NCI-H128 (cell line): ENCODE data around the gene EFCAB11.

Experiments used
- DNase-seq: peaks from one replicate; lab custom pipeline; 2025; ENCODE audit not compliant: unreplicated experiment; lab: John Stamatoyannopoulos, UW

The EFCAB11 gene

DNA sequence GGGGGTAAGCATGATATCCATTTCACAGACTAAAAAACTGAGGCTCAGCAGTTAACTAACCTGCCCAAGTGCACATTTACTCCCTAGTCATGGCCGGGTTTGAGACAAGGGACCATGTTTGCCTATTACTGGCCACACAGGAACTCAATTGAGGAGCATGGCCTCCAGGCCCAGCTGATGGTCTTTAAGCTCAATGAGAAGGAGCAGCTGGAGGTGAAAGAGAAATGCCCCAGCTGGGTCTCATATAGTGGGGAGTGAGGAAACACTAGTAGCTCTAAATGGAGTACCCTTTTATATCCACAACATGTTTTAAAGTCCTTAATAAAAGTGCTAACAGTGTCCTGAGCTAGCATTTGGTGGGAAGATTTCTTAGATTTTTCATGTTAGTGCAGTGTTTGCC is 2.8 kb upstream of the EFCAB11 start:
- DNase-seq: no peak

DNA sequence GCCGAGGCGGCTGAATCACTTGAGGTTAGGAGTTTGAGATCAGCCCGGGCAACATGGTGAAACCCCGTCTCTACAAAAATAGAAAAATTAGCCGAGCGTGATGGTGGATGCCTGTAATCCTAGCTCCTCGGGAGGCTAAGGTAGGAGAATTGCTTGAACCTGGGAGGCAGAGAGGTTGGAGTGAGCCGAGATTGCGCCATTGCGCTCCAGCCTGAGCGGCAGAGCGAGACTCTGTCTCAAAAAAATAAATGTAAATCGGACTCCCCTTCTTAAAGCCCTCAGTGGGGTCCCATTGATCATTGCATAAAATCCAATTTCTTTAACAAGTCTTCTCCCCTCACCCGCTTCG is 2.1 kb upstream of the EFCAB11 start:
- DNase-seq: no peak

DNA sequence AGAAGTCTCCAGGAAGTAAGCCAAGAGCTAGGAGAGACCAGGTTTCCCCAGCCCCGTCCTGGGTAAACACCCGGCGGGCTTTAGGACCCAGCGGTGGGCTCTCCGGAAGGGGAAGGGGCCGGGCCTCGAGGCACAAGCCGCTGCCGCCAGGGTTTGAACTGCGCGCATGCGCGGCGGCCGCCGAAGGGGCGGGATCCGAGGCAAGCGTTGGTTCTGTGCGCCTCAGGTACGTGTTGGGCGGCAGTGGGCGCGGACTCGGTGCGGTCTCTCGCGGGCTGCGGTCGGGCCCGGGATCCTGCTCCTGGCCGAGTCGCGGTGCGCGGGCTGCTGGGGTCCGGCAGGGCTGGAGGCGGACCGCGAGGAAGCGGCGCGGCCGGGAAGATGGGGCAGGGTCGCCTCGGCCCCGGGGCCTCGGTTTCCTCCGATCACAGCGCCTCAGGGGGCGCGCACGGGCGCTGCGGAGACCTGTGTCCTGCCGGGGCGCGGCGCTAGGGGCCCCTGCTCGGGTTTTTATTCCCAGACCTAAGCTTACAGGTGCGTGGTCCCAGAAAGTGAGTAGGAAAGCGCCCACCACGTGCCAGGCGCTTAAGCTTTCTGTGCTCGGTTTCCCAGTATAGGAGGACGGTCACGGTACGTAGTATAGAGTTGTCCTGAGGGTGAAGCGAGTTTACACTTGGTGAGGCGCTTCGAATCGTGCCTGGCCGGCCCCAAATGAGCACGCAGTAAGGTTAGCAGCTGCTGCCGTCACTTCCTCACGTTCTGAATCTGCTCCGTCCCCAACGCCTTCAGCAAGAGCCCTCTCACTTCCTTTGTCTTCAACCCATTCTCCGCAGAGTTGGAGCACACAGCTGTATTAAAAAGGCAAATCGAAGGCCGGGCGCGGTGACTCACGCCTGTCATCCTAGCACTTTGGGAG is 1.5 kb upstream of the EFCAB11 start, which contains the start of gene TDP1:
TSS of gene TDP1 (plus strand) at position 183 of the 916 bp plus-strand sequence. CDS start 7,188 bp downstream, outside the sequence.
- DNase-seq: peak; percentile 93

DNA sequence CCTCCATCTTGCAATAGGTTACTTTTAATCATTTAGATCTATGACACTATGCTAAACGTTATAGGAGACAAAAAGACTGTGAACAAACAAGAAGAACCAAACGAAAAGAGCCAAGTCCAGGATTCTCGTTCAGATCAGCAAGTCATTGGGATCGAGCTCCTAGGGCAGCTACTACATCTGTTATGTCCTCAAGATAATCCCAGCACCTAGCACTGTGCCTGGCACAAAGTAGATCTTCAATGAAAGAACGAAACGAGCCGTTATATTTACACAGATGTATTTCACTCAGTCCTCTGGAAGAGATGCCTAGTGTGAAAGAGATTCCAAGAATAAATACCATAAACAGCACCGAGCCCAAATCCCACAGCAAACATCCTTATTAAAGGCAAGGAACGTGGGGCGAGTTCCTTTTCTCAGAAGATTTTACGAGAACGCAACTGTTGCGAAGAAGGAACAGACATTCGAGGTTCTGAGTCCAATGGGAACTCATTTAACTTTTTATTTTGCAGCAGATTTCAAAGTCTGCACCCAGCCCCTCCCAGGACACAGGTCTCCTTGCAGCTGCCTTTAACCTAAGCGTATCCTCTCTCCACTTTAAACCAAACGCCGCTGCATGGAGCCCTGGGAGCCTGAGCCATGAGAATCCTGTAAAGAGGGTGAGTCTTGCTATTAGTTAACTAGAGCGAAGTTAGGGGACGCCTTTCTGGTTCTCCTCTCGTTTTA is 653 bp upstream of the EFCAB11 start:
- no peak for DNase-seq

DNA sequence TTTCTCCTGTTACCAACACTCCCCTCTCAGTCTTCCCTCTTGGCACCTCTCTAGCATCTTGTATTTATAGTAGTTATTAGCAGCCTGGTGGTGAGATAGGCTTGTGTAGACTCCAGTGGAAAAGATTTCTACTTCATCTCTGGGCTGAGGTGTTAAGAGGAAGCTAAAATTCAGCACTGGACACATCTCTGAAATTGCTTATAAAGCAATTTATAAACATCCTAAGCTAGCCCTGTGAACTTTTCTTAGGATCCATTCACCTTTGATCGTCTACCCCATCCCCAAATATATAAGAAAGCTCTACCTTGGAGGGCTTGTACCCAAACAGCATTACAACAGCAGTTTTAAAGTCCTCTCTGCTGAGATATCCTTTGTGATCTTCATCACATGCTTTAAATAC is 928 bp downstream of the EFCAB11 start:
- no peak for DNase-seq

DNA sequence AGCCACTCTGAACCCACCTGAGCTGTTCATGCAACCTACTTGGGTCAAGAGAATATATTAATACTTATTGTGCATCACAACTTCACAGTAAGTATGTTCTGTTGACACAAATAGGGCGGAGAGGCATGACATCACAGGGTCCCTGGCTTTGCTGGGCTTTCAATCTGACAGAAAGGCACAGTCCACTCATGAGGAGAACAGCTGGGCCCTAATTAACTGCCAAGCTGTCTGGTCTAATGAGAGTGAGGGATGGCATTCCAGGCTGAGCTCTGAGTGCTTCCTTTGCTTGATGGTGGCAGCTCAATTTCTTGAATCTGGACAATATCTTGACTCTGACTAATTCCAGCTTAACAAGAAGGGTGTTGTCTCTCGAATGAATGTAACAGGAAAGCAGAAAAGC is 2.0 kb downstream of the EFCAB11 start:
- DNase-seq: no peak

DNA sequence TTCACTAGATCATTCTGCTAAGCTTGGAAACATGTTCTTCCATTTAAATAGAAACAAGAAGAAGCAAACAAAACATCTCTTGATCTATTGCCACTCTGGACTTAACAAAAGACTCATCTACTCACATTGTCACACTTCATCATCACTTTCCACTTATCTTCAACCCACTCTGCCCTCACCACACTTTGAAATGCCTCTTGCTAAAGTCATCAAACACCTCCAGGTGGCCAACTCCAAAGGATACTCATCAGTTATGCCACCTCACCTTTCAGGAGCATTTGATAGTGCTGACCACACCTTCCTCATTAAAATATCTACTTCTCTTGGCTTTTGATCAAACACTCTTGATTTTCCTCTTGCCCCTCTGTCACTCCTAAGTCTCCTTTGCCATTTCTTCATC is 7.2 kb downstream of the EFCAB11 start:
- no peak for DNase-seq

DNA sequence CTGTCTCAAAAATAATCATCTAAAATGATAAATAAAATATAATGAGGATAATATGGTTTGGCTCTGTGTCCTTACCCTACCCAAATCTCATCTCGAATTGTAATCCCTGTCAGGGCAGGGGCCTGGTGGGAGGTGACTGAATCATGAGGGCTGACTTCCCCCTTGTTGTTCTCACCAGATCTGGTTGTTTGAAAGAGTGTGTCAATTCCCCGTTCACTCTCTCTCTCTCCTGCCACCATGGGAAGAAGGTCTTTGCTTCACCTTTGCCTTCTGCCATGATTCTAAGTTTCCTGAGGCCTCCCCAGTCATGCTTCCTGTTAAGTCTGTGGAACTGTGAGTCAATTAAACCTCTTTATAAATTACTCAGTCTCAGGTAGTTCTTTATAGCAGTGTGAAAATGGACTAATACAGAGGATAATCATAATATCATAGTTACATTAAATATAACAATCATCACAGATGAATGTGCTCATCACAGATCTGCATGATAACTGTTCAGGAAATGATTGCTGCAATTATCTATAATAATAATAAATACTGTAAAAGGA is 12.6 kb downstream of the EFCAB11 start:
- no peak for DNase-seq

DNA sequence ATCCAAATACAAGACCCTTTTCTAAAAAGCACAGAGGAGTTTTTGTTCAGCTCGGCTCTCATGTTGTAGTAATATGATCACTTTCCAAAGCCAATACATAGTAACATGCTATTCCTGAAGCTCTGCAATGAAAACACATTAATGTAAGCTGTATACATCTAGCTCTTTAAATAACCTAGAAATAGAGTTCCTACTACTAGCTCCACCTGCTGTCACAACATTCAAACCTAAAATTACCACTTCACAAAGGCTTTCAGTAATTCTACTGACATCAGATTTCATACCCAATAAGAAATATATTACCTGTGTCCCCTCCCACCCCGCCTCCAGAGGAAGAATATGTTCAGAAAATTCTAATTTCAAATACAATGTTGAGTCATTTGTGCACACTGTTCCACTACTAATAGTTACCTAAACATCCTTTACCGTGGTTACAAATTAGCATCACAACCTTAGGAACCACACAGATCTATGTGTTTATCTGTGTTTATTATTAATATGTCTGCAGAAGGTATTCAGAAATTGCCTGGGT is 17.8 kb downstream of the EFCAB11 start:
- no peak for DNase-seq

DNA sequence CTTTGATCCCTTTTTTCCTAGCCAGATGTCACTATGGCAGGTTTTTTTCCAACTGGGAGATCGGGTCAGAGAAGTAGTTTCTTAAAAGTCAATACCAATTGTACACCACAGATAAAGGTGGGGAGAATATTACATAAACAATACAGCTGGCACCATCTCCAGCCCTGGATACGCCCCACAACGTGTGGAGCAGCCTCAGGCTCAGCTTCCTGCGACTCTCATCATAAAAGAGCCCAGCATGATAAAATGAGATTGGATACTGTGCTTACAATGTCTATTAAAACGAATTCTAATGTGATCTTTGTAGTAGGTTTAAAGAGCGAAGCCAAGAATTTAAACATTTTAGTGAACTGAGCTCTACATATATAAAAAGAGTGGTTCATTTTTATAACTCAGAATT is 21.5 kb downstream of the EFCAB11 start:
- DNase-seq: peak; percentile 26

DNA sequence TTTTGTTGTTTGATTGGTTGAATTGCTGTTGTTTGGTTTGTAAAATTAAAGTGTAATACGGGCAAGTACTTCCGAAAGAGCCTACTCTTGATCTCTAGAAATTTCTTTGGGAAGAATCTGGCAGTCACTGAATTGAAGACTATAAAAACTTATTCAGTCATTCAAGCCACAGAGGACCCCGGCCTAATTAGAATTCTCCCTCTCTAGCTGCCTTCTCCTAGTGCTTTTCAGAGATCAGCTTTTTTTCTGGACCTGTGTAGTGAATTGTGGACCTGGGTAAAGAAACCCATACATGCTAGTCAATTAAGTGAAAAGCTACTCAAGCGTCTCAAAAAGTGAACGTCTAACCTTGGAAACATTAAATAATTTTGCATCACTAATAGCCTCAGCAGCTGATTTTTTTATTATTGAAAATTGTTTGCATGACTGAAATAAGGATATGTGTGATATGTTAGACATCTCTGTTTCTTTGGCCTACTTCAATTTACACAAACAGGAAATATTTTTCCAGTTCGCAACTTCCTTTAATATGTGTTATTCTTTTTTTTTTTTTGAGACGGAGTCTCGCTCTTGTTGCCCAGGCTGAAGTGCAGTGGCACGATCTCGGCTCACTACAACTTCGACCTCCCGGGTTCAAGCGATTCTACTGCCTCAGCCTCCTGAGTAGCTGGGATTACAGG is 27.2 kb downstream of the EFCAB11 start:
- DNase-seq: no peak

DNA sequence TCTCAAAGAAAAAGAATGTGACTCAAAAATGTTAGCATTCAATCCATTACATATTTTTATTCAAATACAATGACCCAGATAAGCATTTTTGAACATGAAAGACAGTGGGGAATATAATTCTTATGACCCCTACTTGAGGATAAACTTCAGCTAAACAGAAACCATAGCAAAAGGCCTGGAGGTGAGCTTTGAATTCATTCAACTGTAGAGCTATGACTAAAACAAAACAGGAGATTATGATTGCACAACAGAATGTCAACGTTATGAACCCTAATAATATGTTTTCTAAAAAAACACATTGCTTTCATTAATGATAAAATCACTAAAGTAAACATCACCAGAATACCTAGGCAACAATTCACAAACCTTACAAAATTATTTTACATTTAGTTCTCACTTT is 27.8 kb downstream of the EFCAB11 start:
- DNase-seq: no peak

DNA sequence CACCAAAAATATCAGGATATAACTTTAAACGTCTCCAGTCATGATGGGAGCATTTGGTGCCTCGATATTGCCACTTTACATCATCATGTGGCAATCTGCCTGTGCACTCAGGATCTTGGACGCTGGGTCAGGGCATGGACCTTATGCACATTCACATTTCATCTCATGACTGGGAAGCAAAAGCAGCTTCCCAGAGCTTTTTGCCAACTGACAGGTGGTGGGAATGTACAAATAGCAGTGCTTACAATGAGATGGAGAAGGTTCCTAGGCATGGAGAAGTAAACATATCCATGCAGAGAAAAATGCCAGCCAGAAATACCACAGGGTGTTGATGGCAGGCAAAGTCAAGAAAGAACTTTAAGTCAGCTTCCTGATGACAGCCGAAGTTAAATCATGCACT is 30.3 kb downstream of the EFCAB11 start:
- DNase-seq: no peak

DNA sequence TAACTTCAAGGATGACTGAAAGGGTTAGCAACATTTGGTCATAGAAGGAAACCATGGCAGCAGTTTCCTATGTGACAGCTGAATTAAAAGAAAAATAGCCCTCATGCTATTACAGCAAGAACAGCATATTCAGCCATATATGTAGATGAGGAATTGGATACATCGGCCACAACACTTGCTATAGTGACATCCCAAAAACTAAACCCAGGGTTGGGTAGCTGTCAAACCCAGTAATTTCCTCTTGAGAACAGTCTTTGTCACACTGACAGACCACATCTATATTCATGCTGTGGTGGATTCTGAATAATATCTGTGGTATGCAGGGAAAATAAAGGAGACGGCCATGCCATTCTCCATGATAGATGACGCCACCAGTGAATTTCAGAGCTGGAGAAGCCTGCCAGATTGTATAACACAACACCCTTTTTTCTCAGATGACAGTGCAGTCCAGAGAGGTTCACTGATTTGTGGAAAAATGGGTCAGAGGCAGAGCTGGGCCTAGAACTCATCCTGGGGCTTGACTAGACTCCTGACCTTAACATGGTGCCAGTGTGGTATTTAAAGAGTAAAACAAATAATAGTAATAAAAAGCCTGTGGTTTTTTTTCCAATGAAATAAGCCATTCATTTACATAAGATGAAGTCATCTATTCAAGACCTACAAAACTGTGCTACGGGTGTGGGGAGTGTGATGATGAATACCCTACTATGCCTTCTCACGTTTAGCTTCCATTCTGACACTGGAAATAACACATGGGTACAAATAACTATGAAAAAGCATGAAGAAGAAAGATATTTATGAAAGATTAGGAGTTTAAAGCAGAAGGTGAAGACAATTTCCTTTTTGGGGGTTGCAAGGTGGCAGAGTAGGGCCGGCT is 32.3 kb downstream of the EFCAB11 start:
- no peak for DNase-seq

DNA sequence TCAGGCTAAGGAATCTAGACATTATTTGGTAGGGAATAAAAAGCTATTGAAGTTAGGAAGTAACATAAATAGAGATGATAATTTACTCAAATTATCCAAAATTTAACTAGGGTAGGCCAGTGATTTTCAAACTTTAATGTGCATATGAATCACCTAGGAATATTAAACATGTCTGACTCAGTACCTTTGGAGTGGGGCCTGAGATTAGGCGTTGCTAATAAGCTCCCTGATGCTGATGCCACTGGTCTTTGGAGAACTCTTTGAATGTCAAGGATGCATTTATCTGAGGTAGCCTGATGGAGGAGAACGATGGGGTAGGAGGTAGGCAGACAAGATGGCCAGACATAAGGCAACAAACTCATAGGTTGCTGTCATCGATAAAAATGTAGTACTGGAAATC is 33.2 kb downstream of the EFCAB11 start:
- no peak for DNase-seq

DNA sequence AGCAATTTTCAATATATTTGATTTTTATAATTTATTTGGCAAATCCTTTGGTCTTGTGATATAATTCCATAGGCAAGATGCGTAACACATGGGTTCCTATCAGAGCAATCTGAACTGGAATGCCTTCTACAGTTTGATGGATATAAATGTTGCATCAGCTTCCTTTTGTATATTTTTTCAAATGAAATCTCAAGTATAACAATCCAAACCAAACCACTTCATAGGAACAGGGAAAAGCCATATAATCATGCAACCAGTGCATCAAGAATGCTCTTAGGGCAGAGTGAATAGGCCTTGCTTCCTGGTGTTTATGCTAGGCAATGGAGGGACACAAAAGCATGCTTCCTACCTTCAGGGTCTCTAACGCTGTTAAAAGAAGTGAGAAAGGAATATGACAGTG is 34.5 kb downstream of the EFCAB11 start:
- DNase-seq: no peak

DNA sequence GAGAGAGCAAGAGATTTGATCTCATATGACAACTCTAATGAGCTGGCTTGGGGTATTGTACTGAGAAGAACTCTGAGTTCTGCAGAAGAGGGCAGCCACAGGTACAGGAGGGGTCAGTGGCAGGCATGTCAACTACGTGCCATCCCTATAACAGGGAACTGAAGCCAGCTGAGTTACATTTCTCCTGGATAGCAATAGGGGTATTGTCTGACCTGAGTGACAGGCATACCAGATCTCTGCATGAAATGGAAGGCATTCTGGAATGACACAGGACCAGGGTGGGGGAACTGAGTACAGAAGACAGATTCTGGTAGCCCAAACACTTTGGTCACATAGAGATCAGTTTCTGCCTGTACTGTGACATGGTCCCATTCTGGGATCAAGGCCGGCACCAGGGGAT is 35.8 kb downstream of the EFCAB11 start:
- no peak for DNase-seq

DNA sequence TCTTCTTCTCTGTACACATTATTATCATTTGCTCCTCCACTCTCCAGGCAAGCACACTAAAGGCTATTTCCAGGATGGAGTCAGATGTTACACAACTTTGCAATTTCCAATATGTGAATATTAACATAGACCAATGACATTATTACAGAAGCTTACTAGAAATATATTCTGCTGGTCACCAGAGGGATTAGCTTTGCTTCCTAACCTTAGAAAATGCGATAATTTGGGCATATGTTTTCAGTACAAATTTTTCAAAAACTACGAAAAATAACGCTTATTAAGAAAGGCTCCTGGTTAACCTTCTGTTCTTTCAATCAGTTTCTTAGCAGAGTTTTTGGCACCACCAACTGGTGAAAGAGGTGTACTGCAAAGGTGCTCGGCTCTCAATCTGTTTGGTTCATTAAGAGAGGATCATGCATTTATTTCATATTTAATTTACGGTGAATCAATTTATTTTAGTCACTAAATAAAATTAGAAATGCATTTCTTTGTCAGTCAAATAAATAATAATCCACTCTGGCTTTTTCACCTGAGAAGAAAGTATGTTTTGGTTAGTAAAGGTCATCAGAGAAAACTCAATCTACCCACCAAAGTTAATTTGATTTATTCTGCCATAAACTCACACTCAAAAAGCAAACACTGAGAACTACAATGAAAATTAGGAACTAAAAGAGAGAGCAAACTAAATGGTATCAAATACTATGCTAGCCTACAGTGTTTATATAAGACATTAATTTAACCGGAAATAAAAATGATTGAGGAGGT is 39.2 kb downstream of the EFCAB11 start:
- DNase-seq: peak; percentile 48

DNA sequence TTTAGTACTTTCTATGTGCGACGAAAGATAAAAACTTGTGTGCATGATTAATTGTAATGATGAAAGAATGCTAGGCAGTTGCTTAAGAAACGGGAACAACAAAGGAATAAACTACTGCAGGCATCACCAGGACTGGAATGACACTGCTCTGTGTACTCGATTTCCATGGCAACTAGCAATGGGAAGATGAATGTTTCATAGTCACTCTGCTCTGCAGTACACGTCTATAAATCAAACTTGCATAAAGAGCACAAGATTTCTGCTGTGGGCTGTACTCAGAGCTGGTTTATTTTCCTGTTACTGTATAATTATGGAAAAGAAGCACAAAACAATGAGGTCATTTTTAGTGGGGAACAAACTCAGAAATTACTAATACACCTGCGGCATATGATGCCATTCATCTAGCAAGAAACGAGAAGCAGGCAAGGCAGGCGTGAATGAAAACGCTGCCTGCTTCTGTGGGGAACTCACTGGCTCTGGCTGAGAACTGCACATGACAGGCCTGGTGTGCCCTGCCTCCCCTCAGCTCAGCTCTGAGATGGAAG is 41.8 kb downstream of the EFCAB11 start:
- no peak for DNase-seq
